ENCODE data around the gene PLP1.

GRCh38 chrX:103797691-103798090, 21.1 kb downstream of the PLP1 start:
- no peak for TF ChIP-seq CTCF (IDR thresholded peaks at IDR 0.05; ENCODE audit: low read depth, low read length, poor library complexity, severe bottlenecking)
- TF ChIP-seq EZH2phosphoT487 (IDR thresholded peaks at IDR 0.05; ENCODE audit: borderline replicate concordance, low read length) = no peak

Data from DOHH2 (cell line).